HG03045 (cell line): Measurements from ENCODE around the gene NTRK2.
A peak's percentile ranks its signal among the peaks of the same experiment; 100 is the strongest.

ENCODE experiments used
- ATAC-seq: cut with Tn5 transposase; IDR thresholded peaks from one replicate; pipeline ENCODE4 v1.9.1; 2021; ENCODE audit warnings: mild to moderate bottlenecking, moderate library complexity; ENCODE audit not compliant: unreplicated experiment

Gene NTRK2

GRCh38 chr9:84731696-84732095, 62.2 kb downstream of the NTRK2 start:
- no peak for ATAC-seq

GRCh38 chr9:84736081-84736480, 66.6 kb downstream of the NTRK2 start:
- ATAC-seq, result no peak

DNA sequence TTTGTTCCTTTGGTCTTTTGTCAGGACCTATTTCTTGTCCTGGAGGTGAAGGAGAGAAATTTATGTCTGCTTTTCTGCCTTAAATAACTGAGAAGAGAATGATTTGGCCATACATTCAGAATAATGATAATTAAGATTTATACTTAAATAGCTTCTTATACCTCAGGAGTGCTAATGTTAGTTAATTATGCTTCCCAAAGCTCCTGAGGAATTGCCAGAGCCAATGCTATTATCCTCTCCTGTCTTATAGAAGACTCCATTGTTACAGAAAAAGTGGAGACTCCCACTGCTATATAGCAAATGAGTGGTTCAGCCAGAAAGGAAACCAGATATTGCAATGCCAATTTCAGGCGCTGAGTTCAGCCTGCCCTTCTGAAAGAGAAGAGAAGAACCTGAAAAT, 67.0 kb downstream of the NTRK2 start:
- no peak for ATAC-seq

- no peak for ATAC-seq
Observed at GRCh38 chr9:84738353-84738752, 68.8 kb downstream of the NTRK2 start.

- no peak for ATAC-seq
Observed at GRCh38 chr9:84742261-84742660, 72.7 kb downstream of the NTRK2 start.

DNA sequence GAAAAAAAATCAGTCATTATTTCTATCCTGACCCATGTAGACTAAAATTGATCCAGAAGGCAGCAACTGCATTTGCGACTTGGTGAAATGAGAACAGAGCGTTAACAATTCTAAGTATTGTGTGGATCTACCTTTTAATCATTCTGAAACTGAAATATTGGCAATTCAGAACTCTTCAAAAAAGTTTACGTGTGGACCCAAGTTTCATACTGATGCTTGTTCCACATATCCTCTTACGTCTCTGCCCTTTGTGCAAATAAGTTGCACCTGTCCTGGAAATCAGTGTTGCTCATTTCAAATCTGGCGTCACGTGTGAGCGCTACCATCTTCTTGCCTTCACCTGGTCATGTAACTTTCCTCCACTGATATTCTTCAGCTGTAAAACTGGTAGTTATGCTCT, 74.7 kb downstream of the NTRK2 start:
- no peak for ATAC-seq

- no peak for ATAC-seq
Observed at GRCh38 chr9:84744726-84745125, 75.2 kb downstream of the NTRK2 start.

GRCh38 chr9:84748112-84748511, 78.6 kb downstream of the NTRK2 start:
- no peak for ATAC-seq

GRCh38 chr9:84750152-84750865, 80.8 kb downstream of the NTRK2 start:
- ATAC-seq, result no peak

DNA sequence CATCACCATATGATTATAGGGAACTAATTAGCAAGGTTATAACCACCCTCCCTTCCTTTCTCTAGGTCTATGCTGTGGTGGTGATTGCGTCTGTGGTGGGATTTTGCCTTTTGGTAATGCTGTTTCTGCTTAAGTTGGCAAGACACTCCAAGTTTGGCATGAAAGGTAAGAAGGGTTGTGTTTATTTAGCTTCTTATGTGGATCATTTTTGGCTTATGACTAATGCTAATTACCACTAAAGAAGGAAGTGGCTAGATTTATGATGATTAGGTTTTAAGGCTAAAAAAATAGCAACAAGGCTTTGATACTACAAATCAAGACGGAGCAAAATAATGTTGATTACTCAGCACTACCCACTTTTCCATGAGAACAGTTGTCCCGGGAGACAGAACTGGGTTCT, 82.4 kb downstream of the NTRK2 start:
- no peak for ATAC-seq

DNA sequence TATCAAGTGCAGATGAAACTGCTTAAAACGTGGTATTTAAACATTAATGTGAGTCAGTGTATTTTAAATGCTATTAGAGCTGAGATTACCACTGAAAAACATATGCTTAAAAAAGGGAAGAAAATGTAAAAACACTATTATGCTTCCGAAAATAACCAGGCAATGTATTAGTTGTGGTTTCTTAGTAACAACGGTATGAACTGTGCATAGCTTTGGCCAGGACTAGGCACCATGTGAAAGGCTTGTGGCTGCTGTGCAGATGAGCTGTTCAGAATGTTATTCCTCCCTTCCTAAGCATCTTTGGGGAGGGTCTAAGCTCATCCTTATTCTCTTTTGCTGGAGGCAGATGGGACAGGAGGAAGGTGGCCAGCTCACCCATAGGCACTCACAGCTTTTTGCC, 84.9 kb downstream of the NTRK2 start:
- ATAC-seq, result no peak

DNA sequence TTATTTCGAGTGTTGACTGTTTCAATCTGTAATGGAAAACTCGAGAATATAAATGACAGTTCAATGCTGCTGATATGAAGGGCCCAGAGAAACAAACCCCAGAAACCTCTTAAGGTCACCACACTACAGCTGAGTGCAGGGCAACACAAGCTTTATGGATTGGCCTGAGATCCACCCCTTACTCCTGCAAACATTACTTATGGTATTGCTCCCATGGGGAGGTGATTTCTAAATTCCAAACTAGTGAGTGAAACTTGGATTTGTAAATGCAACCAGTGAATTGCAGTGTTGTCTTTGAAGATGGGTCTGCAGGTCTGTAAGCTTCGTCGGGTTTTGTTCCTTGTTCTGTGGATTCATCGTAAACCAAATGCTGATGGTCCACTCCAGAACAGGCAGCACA, 85.4 kb downstream of the NTRK2 start:
- ATAC-seq, result no peak

- no peak for ATAC-seq
Observed at GRCh38 chr9:84755380-84755779, 85.9 kb downstream of the NTRK2 start.

DNA sequence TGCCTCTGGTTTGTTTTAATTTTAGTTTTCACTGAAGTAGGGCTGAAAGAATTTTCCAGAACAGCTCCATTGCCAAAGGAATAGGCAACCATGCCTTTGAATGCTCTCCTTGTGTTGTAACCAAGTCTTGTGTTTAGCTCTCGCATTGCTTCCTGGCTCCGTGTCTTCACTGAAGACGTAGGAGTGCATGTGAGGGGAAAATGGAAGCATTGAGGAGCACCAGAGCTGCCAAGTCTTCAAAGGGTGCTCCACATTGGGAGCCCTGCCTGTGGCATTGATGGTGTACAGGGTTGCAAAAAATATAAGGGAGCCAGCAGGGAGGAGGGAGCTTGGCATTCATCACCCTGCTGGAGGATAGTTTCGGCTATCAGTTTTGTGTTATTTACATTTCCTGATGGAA, 86.6 kb downstream of the NTRK2 start:
- no peak for ATAC-seq

DNA sequence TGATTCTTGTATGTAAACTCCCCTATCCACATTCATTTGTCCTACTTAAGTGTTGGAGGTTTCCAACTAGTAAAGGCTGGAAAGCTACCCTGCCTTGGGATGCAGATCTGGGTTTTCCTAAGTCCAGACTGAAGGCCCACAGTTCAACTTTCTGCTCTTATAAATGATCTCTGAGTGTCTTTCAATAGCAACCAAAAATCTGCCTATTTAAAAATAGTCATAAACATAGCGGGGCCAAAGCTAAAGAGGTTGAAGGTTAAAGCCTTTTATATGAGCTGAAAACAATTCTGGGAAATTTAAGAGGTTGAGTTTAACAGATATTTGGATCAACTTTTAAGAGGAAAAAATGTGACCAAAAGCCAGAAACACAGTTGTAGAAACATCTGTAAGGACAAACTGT, 87.2 kb downstream of the NTRK2 start:
- ATAC-seq, result no peak

GRCh38 chr9:84758817-84759216, 89.3 kb downstream of the NTRK2 start:
- no peak for ATAC-seq

- peak; percentile 71 for ATAC-seq
Observed at GRCh38 chr9:84759300-84759750, 89.8 kb downstream of the NTRK2 start.

- no peak for ATAC-seq
Observed at GRCh38 chr9:84759804-84760203, 90.3 kb downstream of the NTRK2 start.

DNA sequence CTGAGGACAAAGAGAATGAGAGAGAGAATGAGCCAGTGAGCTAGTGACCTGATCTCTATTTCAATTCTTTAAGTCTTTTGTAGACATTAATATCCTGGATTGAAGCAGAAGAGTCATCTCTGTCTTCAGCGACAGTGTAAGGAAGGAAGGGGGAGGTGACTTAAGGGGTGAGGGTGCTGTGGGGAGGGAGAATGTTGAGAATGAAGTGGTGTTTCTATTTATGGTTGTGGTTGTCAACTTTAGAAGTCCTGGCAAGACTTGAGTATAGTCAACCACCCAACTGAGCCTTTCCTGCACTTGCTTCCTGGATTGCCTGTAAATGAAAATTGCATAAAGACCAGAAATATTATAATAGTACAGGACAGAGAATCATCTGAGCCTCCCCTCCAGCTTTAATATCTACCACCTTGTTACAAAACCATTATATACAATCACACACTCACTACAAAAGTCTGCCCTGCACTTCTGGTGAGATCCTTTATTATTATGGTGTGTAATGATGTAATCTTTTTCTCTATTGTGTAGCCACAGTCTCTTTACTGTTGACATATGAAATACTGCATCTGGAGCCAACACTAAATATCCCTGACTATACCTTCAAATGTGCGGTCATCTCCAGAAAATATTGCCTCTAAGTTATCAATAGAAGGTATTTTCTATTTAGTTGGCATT, 91.7 kb downstream of the NTRK2 start:
- peak; percentile 61 for ATAC-seq

- no peak for ATAC-seq
Observed at GRCh38 chr9:84772511-84772910, 103.0 kb downstream of the NTRK2 start.

GRCh38 chr9:84773022-84773421, 103.5 kb downstream of the NTRK2 start:
- no peak for ATAC-seq

- no peak for ATAC-seq
Observed at GRCh38 chr9:84775056-84775643, 105.6 kb downstream of the NTRK2 start.
